Measurements from ENCODE around the gene RAB36.

GRCh38 chr22:23102776-23103175, 42.5 kb upstream of the RAB36 start:
- TF ChIP-seq YY1 (IDR thresholded peaks at IDR 0.05; ENCODE audit: insufficient read depth, insufficient read length): no peak
- TF ChIP-seq ZNF274 (IDR thresholded peaks at IDR 0.05; ENCODE audit: low read depth, low read length): no peak
- TF ChIP-seq SUZ12 (IDR thresholded peaks at IDR 0.05; ENCODE audit: extremely low read depth, insufficient read depth, insufficient read length): no peak

All from NT2/D1 (cell line).